GM13977 (cell line): ENCODE data around the gene STPG3.

ENCODE experiments used
- DNase-seq: peaks from one replicate; pipeline ENCODE4 v3.0.0; 2012; ENCODE audit warnings: low spot score
- in situ Hi-C: fragments of 300-500 bp; cut with MboI; formaldehyde crosslinking; loops from one replicate; pipeline ENCODE4 v1.12.0; 2022; ENCODE audit warnings: low sequenced_read_pairs, low pct_unique_long_range_greater_than_20kb, mixed read lengths, inconsistent platforms; ENCODE audit not compliant: unreplicated experiment
- TF ChIP-seq, protein P1 (sequence below): IDR thresholded peaks from 2 replicates; pipeline ENCODE4 v1.5.1; 2012; ENCODE audit warnings: mild to moderate bottlenecking, control low read depth; ENCODE audit not compliant: insufficient read depth; ENCODE audit errors: extremely low read depth, missing control alignments

Gene STPG3

DNA sequence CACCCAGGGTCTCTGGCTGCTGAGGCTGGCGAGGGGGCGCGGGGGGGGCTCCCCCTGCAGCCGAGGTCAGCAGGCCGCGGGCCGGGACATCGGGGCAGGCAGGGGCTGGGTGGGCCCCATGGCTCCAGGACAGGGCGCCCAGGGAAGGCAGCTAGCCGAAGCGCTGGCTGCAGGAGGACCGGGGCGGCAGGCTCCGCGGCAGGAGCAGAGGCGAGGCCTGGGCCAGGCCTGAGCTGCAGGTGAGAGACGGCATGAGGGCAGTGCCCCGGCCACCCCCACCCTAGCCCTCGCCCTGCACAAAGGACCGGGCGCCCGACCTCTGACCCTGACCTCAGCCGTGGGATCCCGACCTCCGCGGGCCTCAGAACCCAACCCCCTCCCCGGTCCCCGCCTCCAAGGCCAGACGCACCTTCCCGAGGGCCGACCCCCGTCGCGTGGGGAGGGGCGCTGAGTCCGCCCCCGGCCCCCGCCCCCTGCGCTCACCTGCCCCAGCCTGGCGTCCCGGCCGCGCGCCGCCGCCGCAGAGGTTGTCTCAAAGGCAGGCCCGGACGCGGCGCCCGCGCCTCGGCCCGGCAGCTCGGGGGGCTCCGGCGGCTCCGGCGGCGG lies 29.5 kb upstream of the STPG3 start:
- in situ Hi-C loops, result loop anchor here (10.0 kb wide), 1 partner anchor 97 kb away; no protein-coding TSS in a partner anchor
- TF ChIP-seq, protein P1, sequence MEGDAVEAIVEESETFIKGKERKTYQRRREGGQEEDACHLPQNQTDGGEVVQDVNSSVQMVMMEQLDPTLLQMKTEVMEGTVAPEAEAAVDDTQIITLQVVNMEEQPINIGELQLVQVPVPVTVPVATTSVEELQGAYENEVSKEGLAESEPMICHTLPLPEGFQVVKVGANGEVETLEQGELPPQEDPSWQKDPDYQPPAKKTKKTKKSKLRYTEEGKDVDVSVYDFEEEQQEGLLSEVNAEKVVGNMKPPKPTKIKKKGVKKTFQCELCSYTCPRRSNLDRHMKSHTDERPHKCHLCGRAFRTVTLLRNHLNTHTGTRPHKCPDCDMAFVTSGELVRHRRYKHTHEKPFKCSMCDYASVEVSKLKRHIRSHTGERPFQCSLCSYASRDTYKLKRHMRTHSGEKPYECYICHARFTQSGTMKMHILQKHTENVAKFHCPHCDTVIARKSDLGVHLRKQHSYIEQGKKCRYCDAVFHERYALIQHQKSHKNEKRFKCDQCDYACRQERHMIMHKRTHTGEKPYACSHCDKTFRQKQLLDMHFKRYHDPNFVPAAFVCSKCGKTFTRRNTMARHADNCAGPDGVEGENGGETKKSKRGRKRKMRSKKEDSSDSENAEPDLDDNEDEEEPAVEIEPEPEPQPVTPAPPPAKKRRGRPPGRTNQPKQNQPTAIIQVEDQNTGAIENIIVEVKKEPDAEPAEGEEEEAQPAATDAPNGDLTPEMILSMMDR, result no peak
- no peak for DNase-seq

DNA sequence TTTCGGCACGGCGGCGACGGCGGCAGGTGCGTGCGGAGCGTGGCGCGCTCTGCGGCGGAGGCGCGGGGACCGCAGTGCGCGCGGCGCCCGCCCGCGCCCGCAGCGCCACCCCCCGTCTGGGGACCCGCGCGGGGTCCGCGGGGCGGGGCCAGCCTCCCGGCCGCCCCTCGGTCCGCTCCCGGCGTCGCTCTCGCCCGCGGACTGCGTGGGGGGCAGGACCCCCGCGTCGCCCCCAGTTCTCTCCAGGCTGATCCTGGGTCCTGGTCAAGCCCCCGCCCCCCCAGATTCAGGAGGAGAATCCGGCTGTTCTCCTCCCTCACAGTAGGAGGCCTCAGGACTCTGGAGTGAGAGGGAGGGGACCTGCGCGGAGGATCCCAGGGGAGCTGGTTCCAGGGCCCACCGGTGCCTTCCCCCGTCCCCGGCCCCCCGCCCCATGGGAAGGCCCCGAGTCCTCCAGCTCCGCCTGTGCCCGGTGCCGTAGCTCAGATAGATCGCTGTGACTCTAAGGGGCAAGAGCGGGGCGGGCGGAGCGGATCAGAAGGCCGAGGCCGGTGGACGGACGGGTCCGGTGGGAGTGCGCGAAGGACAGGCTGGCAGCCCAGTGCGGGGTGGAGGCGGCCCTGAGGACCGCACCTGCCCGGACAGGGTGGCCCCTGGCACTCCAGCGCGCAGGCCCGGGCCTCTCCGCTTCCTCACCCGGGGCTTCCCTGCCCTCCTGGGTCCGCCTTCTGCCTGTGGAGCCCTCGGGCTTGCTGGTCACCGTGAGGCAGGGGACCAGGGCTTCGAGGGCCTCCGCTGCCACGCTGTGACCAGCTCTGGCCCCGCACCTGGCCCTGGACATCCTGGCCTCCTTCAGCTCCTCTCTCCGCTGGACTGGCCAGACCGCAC lies 28.7 kb upstream of the STPG3 start, which contains the start of gene RNF208:
TSS of gene RNF208 (minus strand) at position 51 of the 888 bp plus-strand sequence. CDS start 1,028 bp downstream, outside the sequence.
- no peak for DNase-seq
- TF ChIP-seq, protein P1, result no peak

DNA sequence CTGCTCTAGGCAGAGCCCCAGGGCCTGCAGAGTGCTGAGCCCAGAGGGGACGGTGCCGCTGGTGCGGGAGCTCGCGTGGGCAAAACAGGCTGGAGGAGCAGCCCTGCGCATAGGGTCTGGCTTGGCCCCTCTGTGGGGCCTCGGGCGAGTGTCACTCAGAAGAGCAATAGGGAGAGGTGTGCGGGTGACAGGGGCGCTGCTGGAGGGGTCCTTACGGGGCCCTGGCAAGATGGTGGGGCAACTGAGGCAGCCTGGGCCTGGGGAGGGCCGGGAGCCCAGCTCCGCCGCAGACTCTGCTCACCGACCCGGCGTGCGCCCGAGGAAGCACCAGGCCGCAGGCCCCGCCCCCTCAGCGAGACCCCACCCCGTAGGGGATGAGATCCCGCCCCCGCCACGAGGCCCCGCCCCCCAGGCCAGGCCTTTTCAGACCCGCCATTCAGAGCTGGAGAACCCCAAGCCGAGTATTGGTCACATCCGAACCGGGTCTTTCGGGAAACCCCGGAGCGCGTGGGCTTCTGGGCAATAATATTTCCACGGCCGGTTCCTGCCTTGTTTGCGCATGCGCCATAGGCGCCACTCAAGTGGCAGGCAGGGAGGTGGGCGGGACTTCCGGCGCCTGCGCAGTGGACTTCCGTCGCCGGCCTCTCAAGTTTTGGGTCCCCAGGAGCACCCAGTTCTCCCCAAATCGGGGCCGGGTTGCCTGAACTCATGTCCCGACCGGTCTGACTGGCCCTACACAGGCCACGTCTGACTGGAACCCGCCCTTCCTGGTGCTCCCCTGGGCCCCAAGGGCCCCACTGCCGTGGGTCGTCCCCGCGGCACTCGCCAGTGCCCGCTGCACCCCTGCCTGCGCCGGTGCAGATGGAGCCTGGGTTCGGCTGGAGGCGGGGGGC lies 27.8 kb upstream of the STPG3 start:
- in situ Hi-C loops, result loop anchor here (10.0 kb wide), 1 partner anchor 99 kb away; no protein-coding TSS in a partner anchor
- TF ChIP-seq, protein P1, result no peak
- DNase-seq, result peak; percentile 100

More for the DNA sequence above, 28.7 kb upstream of the STPG3 start, which contains the start of gene RNF208:
- in situ Hi-C loops, result loop anchor here (10.0 kb wide), 1 partner anchor 98 kb away; no protein-coding TSS in a partner anchor

DNA sequence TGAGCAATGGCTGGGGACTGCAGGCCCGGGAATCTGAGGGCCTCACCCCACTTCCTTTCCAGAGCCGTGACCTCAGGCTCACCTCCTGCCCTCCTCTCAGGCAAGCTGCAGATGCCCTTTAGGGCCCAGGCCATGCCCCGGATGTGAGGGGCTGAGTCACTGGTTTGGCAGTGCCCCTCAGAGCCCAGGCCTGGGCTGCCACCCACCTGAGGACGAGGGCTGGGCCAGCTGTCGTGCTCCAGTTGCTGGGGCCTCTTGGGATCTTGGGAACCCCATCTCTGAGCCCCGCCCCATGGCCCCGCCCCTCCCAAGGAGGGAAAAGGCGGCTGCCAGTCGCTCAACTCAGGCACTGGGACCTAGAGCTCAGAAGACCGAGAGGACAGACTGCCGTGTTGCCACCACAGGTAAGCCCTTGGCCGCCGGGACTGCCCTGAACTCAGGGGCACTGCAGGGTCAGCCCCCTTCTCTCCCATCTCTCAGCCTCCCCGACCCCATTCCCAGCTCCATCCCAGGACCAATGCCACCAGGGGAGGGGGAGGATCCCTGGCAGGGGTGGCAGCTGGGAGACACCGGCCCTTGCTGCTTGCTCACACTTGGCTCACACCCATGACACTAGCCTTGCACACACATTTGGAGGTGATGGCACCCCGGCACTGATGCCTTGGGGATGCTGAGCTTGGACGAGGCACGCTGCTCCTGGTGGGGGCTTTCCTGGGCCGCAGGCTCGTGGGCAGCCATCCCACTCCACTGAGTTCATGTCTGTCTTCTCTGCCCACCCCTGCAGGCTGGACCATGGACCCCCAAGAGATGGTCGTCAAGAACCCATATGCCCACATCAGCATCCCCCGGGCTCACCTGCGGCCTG lies 26.0 kb upstream of the STPG3 start, which contains the start of gene CYSRT1:
TSS of gene CYSRT1 (plus strand) at position 345 of the 865 bp plus-strand sequence. CDS start at position 793, 448 bp downstream.
- DNase-seq, result no peak
- in situ Hi-C loops, result loop anchor here (10.0 kb wide), 1 partner anchor 100 kb away; no protein-coding TSS in a partner anchor
- TF ChIP-seq, protein P1, result no peak

DNA sequence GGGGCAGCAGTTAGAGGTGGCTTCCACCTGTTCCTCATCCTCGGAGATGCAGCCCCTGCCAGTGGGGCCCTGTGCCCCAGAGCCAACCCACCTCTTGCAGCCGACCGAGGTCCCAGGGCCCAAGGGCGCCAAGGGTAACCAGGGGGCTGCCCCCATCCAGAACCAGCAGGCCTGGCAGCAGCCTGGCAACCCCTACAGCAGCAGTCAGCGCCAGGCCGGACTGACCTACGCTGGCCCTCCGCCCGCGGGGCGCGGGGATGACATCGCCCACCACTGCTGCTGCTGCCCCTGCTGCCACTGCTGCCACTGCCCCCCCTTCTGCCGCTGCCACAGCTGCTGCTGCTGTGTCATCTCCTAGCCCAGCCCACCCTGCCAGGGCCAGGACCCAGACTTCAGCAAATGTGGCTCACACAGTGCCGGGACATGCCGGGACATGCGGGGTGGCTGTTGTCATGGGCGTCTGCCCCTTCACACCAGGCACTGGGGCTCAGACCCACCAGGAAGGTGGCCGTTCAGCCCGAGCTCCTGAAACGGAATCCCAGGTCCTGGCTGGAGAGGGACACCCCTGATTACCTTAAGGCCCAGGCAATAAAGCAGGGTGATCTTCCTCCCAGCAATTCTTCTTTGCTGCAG lies 25.3 kb upstream of the STPG3 start:
- TF ChIP-seq, protein P1, result no peak
- DNase-seq, result no peak
- in situ Hi-C loops, result loop anchor here (10.0 kb wide), 1 partner anchor 101 kb away; no protein-coding TSS in a partner anchor
